H1 (cell line): ENCODE data around the gene EPHA2. TPM values are rescaled to one million over a fixed set of nuclear protein-coding genes. Genes with fewer than 3 reads are reported as not detected.

Source experiments
- CTCF ChIA-PET: fragments of 300-600 bp; sonication (Branson Sonifier 250); formaldehyde crosslinking; loops from one replicate; lab custom pipeline; 2021; ENCODE audit not compliant: partially characterized antibody; lab: Charles Lee
- POLR2A ChIA-PET: fragments of 300-600 bp; sonication (Branson Sonifier 250); formaldehyde crosslinking; loops from one replicate; lab custom pipeline; 2021; ENCODE audit warnings: inconsistent platforms; ENCODE audit not compliant: partially characterized antibody; lab: Charles Lee
- DNase-seq, 2 experiments: peaks; one replicate each; pipeline versions ENCODE4 v3.0.0 to v3.0.0-alpha.2; 2010 to 2022; ENCODE audit warnings: low spot score in 2 of 2, low read depth in 1 of 2, mixed read lengths in 1 of 2
- FAIRE-seq: peaks from 2 replicates; lab custom pipeline; 2011; peaks lifted over from hg19 to GRCh38; lab: Jason Lieb, UNC
- H2AFZ ChIP-seq: 2 replicates; pipeline ENCODE4 v1.8.1; 2012; ENCODE audit warnings: low read length, inconsistent platforms
- H2AK5ac ChIP-seq: 2 replicates; pipeline ENCODE4 v1.6.1; 2013; ENCODE audit warnings: low read depth, low read length
- H2BK120ac ChIP-seq: replicated peaks from 2 replicates; pipeline ENCODE3; 2013; ENCODE audit warnings: low read depth, low read length, inconsistent platforms
- H2BK12ac ChIP-seq: 2 replicates; pipeline ENCODE4 v1.6.1; 2013; ENCODE audit warnings: low read depth, low read length
- H2BK15ac ChIP-seq: 2 replicates; pipeline ENCODE4 v1.6.1; 2013; ENCODE audit warnings: low read length
- H2BK20ac ChIP-seq: 2 replicates; pipeline ENCODE4 v1.6.1; 2013; ENCODE audit warnings: low read length
- H2BK5ac ChIP-seq: 2 replicates; pipeline ENCODE4 v1.6.1; 2013; ENCODE audit warnings: low read depth, low read length
- H3K14ac ChIP-seq: 2 replicates; pipeline ENCODE4 v1.6.1; 2013; ENCODE audit warnings: inconsistent platforms; ENCODE audit not compliant: insufficient read length
- H3K18ac ChIP-seq: 2 replicates; pipeline ENCODE4 v1.6.1; 2013; ENCODE audit warnings: low read length; ENCODE audit errors: extremely low read depth
- H3K23ac ChIP-seq: 2 replicates; pipeline ENCODE4 v1.6.1; 2013; ENCODE audit warnings: inconsistent platforms; ENCODE audit not compliant: insufficient read length
- H3K23me2 ChIP-seq: 2 replicates; pipeline ENCODE4 v1.6.1; 2013; ENCODE audit warnings: low read depth, low read length
- H3K27ac ChIP-seq: 2 replicates; pipeline ENCODE4 v1.6.1; 2011; ENCODE audit warnings: low read depth, low read length, inconsistent platforms
- H3K27me3 ChIP-seq, 4 experiments: replicated peaks in 1 of 4; 1 replicate in 1 of 4; 2 replicates in 3 of 4; pipeline versions ENCODE4 v1.6.1 to v1.8.1; 2011 to 2013; ENCODE audit warnings: low read length in 3 of 4, mild to moderate bottlenecking in 3 of 4, inconsistent platforms in 2 of 4, mixed read lengths in 2 of 4, moderate library complexity in 1 of 4; ENCODE audit not compliant: control insufficient read depth in 3 of 4, insufficient read depth in 3 of 4; ENCODE audit errors: extremely low read depth in 1 of 4
- H3K36me3 ChIP-seq, 4 experiments: 2 replicates each; pipeline versions ENCODE4 v1.6.1 to v1.8.1; 2011 to 2013; ENCODE audit warnings: mild to moderate bottlenecking in 4 of 4, low read length in 3 of 4, moderate library complexity in 2 of 4, control low read depth in 1 of 4, inconsistent platforms in 1 of 4; ENCODE audit not compliant: insufficient read depth in 4 of 4, control insufficient read depth in 2 of 4
- H3K4ac ChIP-seq: replicated peaks from 2 replicates; pipeline ENCODE3; 2013; ENCODE audit warnings: low read length, low read depth, mixed read lengths, inconsistent platforms; ENCODE audit not compliant: insufficient read length
- H3K4me1 ChIP-seq, 4 experiments: replicated peaks in 1 of 4; 1 replicate in 1 of 4; 2 replicates in 3 of 4; pipeline versions ENCODE4 v1.6.1 to v1.8.1; 2011 to 2013; ENCODE audit warnings: low read length in 3 of 4, inconsistent platforms in 2 of 4, mixed read lengths in 1 of 4; ENCODE audit not compliant: insufficient read depth in 4 of 4, control insufficient read depth in 3 of 4
- H3K4me2 ChIP-seq, 2 experiments: 2 replicates each; pipeline versions ENCODE4 v1.6.1 to v1.8.1; 2011 to 2013; ENCODE audit warnings: low read depth in 2 of 2, low read length in 2 of 2, control low read depth in 1 of 2, inconsistent platforms in 1 of 2, mild to moderate bottlenecking in 1 of 2; ENCODE audit not compliant: insufficient read depth in 1 of 2
- H3K4me3 ChIP-seq, 4 experiments: fragments of 200-600, 300-600 bp in 1 of 4; sonication (generic), shearing (Covaris generic), sonication (Bioruptor Twin) in 1 of 4; 2 replicates each; pipeline versions ENCODE4 v1.5.1 to v1.8.1; 2011 to 2016; ENCODE audit warnings: low read length in 4 of 4, low read depth in 3 of 4, control low read depth in 2 of 4, inconsistent platforms in 2 of 4, mild to moderate bottlenecking in 2 of 4, mixed read lengths in 1 of 4, moderate library complexity in 1 of 4; ENCODE audit not compliant: insufficient read depth in 2 of 4; ENCODE audit errors: extremely low read depth in 1 of 4
- H3K56ac ChIP-seq: replicated peaks from 2 replicates; pipeline ENCODE3; 2013; ENCODE audit warnings: low read depth, mild to moderate bottlenecking, mixed read lengths, low read length, inconsistent platforms; ENCODE audit not compliant: insufficient read length
- H3K79me1 ChIP-seq: 2 replicates; pipeline ENCODE4 v1.6.1; 2013; ENCODE audit warnings: low read depth, low read length, control low read depth
- H3K79me2 ChIP-seq, 2 experiments: 2 replicates each; pipeline versions ENCODE4 v1.6.1 to v1.8.1; 2012 to 2013; ENCODE audit warnings: low read length in 2 of 2, mild to moderate bottlenecking in 2 of 2, inconsistent platforms in 1 of 2; ENCODE audit not compliant: insufficient read depth in 2 of 2, control insufficient read depth in 1 of 2
- H3K9ac ChIP-seq, 4 experiments: replicated peaks in 1 of 4; 1 replicate in 1 of 4; 2 replicates in 3 of 4; pipeline versions ENCODE4 v1.6.1 to v1.8.1; 2011 to 2013; ENCODE audit warnings: low read depth in 3 of 4, low read length in 3 of 4, control low read depth in 2 of 4, mild to moderate bottlenecking in 2 of 4, moderate library complexity in 2 of 4, inconsistent platforms in 1 of 4; ENCODE audit errors: extremely low read depth in 1 of 4
- H3K9me3 ChIP-seq, 2 experiments: 2 replicates each; pipeline versions ENCODE4 v1.6.1 to v1.8.1; 2012 to 2013; ENCODE audit warnings: mild to moderate bottlenecking in 2 of 2, moderate library complexity in 2 of 2, control low read depth in 1 of 2, inconsistent platforms in 1 of 2, low read depth in 1 of 2, low read length in 1 of 2, mixed read lengths in 1 of 2; ENCODE audit not compliant: insufficient read depth in 2 of 2
- H4K20me1 ChIP-seq, 2 experiments: replicated peaks in 1 of 2; 2 replicates each; pipeline versions ENCODE3 to v1.8.1; 2011 to 2013; ENCODE audit warnings: inconsistent platforms in 2 of 2, low read length in 2 of 2, mild to moderate bottlenecking in 1 of 2; ENCODE audit not compliant: insufficient read depth in 2 of 2, control insufficient read depth in 1 of 2
- H4K5ac ChIP-seq: 2 replicates; pipeline ENCODE4 v1.6.1; 2013; ENCODE audit warnings: low read length, low read depth, mixed read lengths, inconsistent platforms; ENCODE audit not compliant: insufficient read length
- H4K8ac ChIP-seq: 2 replicates; pipeline ENCODE4 v1.8.0; 2013; ENCODE audit warnings: mild to moderate bottlenecking, moderate library complexity, low read length, inconsistent platforms; ENCODE audit not compliant: insufficient read depth; ENCODE audit errors: extremely low read depth
- H4K91ac ChIP-seq: replicated peaks from 2 replicates; pipeline ENCODE3; 2013; ENCODE audit warnings: low read length, mixed read lengths, inconsistent platforms; ENCODE audit not compliant: insufficient read length
- MAFK ChIP-seq: IDR thresholded peaks from 2 replicates; pipeline ENCODE4 v1.6.1; 2012; ENCODE audit warnings: low read depth, mild to moderate bottlenecking, improper control_type of control experiment, low read length
- RFX5 ChIP-seq: IDR thresholded peaks from 2 replicates; pipeline ENCODE4 v1.6.1; 2011; ENCODE audit warnings: low read depth, low read length, improper control_type of control experiment, borderline replicate concordance
- WGBS, 2 experiments: shearing (Covaris generic) in 1 of 2; methylation state at CpG; one replicate each; pipeline versions ENCODE4 v1.1.6 to v1.1.7; 2013 to 2015; ENCODE audit warnings: low lambda C conversion rate in 2 of 2, mixed read lengths in 2 of 2, inconsistent platforms in 1 of 2, low coverage in 1 of 2, missing lambda C conversion rate in 1 of 2; ENCODE audit not compliant: insufficient replicate concordance in 2 of 2, insufficient coverage in 1 of 2, insufficient read length in 1 of 2; ENCODE audit errors: extremely low coverage in 1 of 2, missing lambda C conversion rate in 1 of 2; 5-methylcytosine and 5-hydroxymethylcytosine counted together
- polyA plus RNA-seq, 7 experiments: library from polyadenylated mRNA; depleted of rRNA in 3 of 7; stranded (reverse) in 5 of 7; unstranded in 2 of 7; fragments of >200 nt in 5 of 7; fragments of 200-250 nt in 2 of 7; gene quantifications; 1 replicate in 5 of 7; 2 replicates in 1 of 7; 4 replicates in 1 of 7; pipeline versions ENCODE4 v1.2.1 to v1.2.3, GENCODE V29; 2011 to 2013; ENCODE audit warnings: missing spikeins in 2 of 7, mixed read lengths in 2 of 7
- total RNA-seq: library from RNA; stranded (reverse); fragmentation: NEBNext Ultra II Directional; extraction: Animal tissue kit (Norgen Biotek cat#: 25700); gene quantifications from 2 replicates; pipeline ENCODE4 v1.2.1, GENCODE V29; 2021

Gene EPHA2
- total and polyA plus RNA-seq, 2 of the 8 experiments (the other 6 are each of a cell fraction or from before 2014, with no cell fraction given): 26.8 to 33.6 TPM

DNA sequence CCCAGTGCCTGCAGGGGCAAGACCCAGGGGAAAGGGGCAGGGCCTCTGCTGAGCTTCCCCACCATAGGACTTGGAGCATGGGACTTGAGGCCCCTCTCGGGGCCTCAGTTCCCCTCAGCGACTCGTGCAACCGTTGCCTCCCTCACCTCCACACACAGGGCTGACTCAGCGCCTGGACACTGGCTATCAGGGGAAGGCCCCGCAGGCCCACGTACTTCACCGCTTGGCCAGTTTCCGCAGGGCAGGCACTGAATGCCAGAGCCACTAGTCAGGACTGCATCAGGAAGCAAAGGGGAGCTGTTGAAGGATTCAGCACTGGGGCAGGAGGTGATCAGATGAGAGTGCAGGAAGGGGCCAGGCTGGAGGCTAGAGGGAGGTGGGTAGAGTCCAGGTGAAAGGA is 66.9 kb downstream of the EPHA2 start:
- no peak overlapping the region for H3K4me3 ChIP-seq
- H2BK15ac ChIP-seq: no peak overlapping the region
- H2AK5ac ChIP-seq: no peak overlapping the region
- H3K56ac ChIP-seq: no peak overlapping the region
- no peak overlapping the region; a peak in 1 of 7 replicates for H3K9ac ChIP-seq
- H4K8ac ChIP-seq: peak overlapping the region; percentile 11; the same call in 1 of the 2 replicates
- H3K27me3 ChIP-seq: no peaks in the 10 kb centered on the region
- H2AFZ ChIP-seq: no peak overlapping the region
- H3K23ac ChIP-seq: no peak overlapping the region
- ChIA-PET POLR2A (interaction anchor here (1.2 to 1.5 kb wide), 3 partner anchors 23 to 58 kb away, joined by 3 to 5 read pairs (median 4); no protein-coding TSS in a partner anchor), CTCF (interaction anchor here (0.8 to 21.9 kb wide), 3 partner anchors 8 to 98 kb away, joined by 3 to 569 read pairs (median 19); no protein-coding TSS in a partner anchor)
- peak overlapping the region; percentile 68; the same call in 1 of the 2 replicates for H2BK12ac ChIP-seq
- no peak overlapping the region for H3K14ac ChIP-seq
- no peaks in the 10 kb centered on the region for H3K79me1 ChIP-seq
- no peaks in the 10 kb centered on the region for H3K36me3 ChIP-seq
- H2BK5ac ChIP-seq: no peak overlapping the region
- H3K18ac ChIP-seq: no peak overlapping the region; the same call in 1 of the 2 replicates
- no peak overlapping the region for H3K4ac ChIP-seq
- no peaks in the 10 kb centered on the region for H3K23me2 ChIP-seq
- H4K20me1 ChIP-seq: no peaks in the 10 kb centered on the region
- H3K9me3 ChIP-seq: no peaks in the 10 kb centered on the region
- H3K27ac ChIP-seq: no peak overlapping the region
- H4K91ac ChIP-seq: no peak overlapping the region
- TF ChIP-seq RFX5 (no peak), MAFK (peak; percentile 31; the same call in 1 of the 2 replicates)
- DNase-seq (no peak), FAIRE-seq (no peak)
- H3K79me2 ChIP-seq: no peaks in the 10 kb centered on the region
- WGBS, 2 experiments: 86% methylated on average over 9 of the region's 9 CpGs; no CpG with 5 or more reads in 1 of the 2 experiments
- no peak overlapping the region for H4K5ac ChIP-seq
- no peak overlapping the region for H2BK20ac ChIP-seq
- H3K4me1 ChIP-seq: peaks cover 0 to 12% (median 3%) of the 10 kb centered on the region in 4 experiments; a peak in 4 of 7 replicates
- no peak overlapping the region for H2BK120ac ChIP-seq
- H3K4me2 ChIP-seq: no peak overlapping the region
